H9 (cell line): ENCODE measurements around the gene CTSW. TPM values are rescaled to one million over a fixed set of nuclear protein-coding genes. Genes with fewer than 3 reads are reported as not detected.

Experiments
- DNase-seq: peaks from one replicate; pipeline ENCODE4 v3.0.0-alpha.2; 2017
- H2AFZ ChIP-seq: one replicate; pipeline ENCODE4 v1.6.1; 2013; ENCODE audit warnings: mild to moderate bottlenecking, low read length, control low read depth, moderate library complexity
- H2AK5ac ChIP-seq: 2 replicates; pipeline ENCODE4 v1.6.1; 2013; ENCODE audit warnings: low read length, control low read depth, mixed read lengths; ENCODE audit not compliant: insufficient read length
- H2BK120ac ChIP-seq: one replicate; pipeline ENCODE4 v1.6.1; 2013; ENCODE audit warnings: low read depth, mild to moderate bottlenecking, low read length, control low read depth, inconsistent platforms; ENCODE audit not compliant: poor library complexity, severe bottlenecking
- H2BK12ac ChIP-seq: 2 replicates; pipeline ENCODE4 v1.6.1; 2013; ENCODE audit warnings: low read length, control low read depth, mixed read lengths, low read depth; ENCODE audit not compliant: insufficient read length
- H2BK15ac ChIP-seq: 2 replicates; pipeline ENCODE4 v1.6.1; 2013; ENCODE audit warnings: low read depth, low read length, control low read depth
- H2BK20ac ChIP-seq: one replicate; pipeline ENCODE4 v1.6.1; 2013; ENCODE audit warnings: low read depth, mild to moderate bottlenecking, low read length, control low read depth, inconsistent platforms; ENCODE audit not compliant: poor library complexity, severe bottlenecking
- H2BK5ac ChIP-seq: 2 replicates; pipeline ENCODE4 v1.6.1; 2013; ENCODE audit warnings: low read length, control low read depth, mixed read lengths; ENCODE audit not compliant: insufficient read length
- H3K14ac ChIP-seq: 2 replicates; pipeline ENCODE4 v1.6.1; 2013; ENCODE audit warnings: low read length, control low read depth; ENCODE audit not compliant: insufficient read depth
- H3K18ac ChIP-seq: 2 replicates; pipeline ENCODE4 v1.6.1; 2013; ENCODE audit warnings: low read depth, mild to moderate bottlenecking, mixed read lengths, low read length, control low read depth; ENCODE audit not compliant: insufficient read length
- H3K23ac ChIP-seq: 2 replicates; pipeline ENCODE4 v1.6.1; 2013; ENCODE audit warnings: low read length, control low read depth, mixed read lengths, low read depth; ENCODE audit not compliant: insufficient read length
- H3K23me2 ChIP-seq: 2 replicates; pipeline ENCODE4 v1.6.1; 2013; ENCODE audit warnings: low read depth, mild to moderate bottlenecking, mixed read lengths, low read length, control low read depth; ENCODE audit not compliant: insufficient read length, poor library complexity, severe bottlenecking
- H3K27ac ChIP-seq: 2 replicates; pipeline ENCODE4 v1.5.1; 2013; ENCODE audit warnings: low read length, control low read depth, mixed read lengths, low read depth; ENCODE audit not compliant: insufficient read length
- H3K27me3 ChIP-seq: 2 replicates; pipeline ENCODE4 v1.6.1; 2013; ENCODE audit warnings: low read length, control low read depth, inconsistent platforms; ENCODE audit not compliant: insufficient read depth
- H3K4ac ChIP-seq: 2 replicates; pipeline ENCODE4 v1.6.1; 2013; ENCODE audit warnings: low read depth, mild to moderate bottlenecking, control low read depth, inconsistent platforms, low read length, moderate library complexity
- H3K4me1 ChIP-seq: 2 replicates; pipeline ENCODE4 v1.6.1; 2013; ENCODE audit warnings: low read length, control low read depth, inconsistent platforms; ENCODE audit not compliant: insufficient read depth
- H3K4me2 ChIP-seq: 2 replicates; pipeline ENCODE4 v1.6.1; 2013; ENCODE audit warnings: low read length, control low read depth, mixed read lengths; ENCODE audit not compliant: insufficient read length, insufficient read depth
- H3K56ac ChIP-seq: 2 replicates; pipeline ENCODE4 v1.6.1; 2013; ENCODE audit warnings: low read depth, mild to moderate bottlenecking, mixed read lengths, low read length, control low read depth; ENCODE audit not compliant: insufficient read length
- H3K79me1 ChIP-seq: 2 replicates; pipeline ENCODE4 v1.6.1; 2013; ENCODE audit warnings: low read depth, mild to moderate bottlenecking, moderate library complexity, low read length, control low read depth, inconsistent platforms; ENCODE audit not compliant: insufficient read depth, poor library complexity, severe bottlenecking
- H3K79me2 ChIP-seq: 2 replicates; pipeline ENCODE4 v1.6.1; 2013; ENCODE audit warnings: low read length, control low read depth, inconsistent platforms; ENCODE audit not compliant: insufficient read depth
- H3K9ac ChIP-seq: 2 replicates; pipeline ENCODE4 v1.6.1; 2013; ENCODE audit warnings: low read length, control low read depth, mixed read lengths; ENCODE audit not compliant: insufficient read length; ENCODE audit errors: extremely low read depth
- H3K9me3 ChIP-seq: one replicate; pipeline ENCODE4 v1.6.1; 2013; ENCODE audit warnings: low read depth, low read length, inconsistent platforms; ENCODE audit not compliant: control insufficient read depth
- H3T11ph ChIP-seq: one replicate; pipeline ENCODE4 v1.6.1; 2013; ENCODE audit warnings: mild to moderate bottlenecking, low read length, control low read depth, inconsistent platforms
- H4K20me1 ChIP-seq: one replicate; pipeline ENCODE4 v1.6.1; 2013; ENCODE audit not compliant: control insufficient read depth, insufficient read length, insufficient read depth
- H4K5ac ChIP-seq: 2 replicates; pipeline ENCODE4 v1.6.1; 2013; ENCODE audit warnings: low read depth, mild to moderate bottlenecking, mixed read lengths, low read length, control low read depth; ENCODE audit not compliant: insufficient read length
- H4K8ac ChIP-seq: replicated peaks from 2 replicates; pipeline ENCODE4 v1.6.1; 2013; ENCODE audit warnings: low read length, control low read depth, mixed read lengths, low read depth; ENCODE audit not compliant: insufficient read length
- H4K91ac ChIP-seq: 2 replicates; pipeline ENCODE4 v1.6.1; 2013; ENCODE audit warnings: low read depth, mild to moderate bottlenecking, moderate library complexity, mixed read lengths, low read length, control low read depth; ENCODE audit not compliant: insufficient read length
- H3K27ac Mint-ChIP-seq, 3 experiments: 2 replicates in 2 of 3; 3 replicates in 1 of 3; pipeline ENCODE4 v1.8.0; 2020 to 2021; ENCODE audit warnings: mixed read lengths in 3 of 3, mild to moderate bottlenecking in 1 of 3, moderate library complexity in 1 of 3
- H3K27me3 Mint-ChIP-seq: 2 replicates; pipeline ENCODE4 v1.8.0; 2021; ENCODE audit warnings: low read depth, mild to moderate bottlenecking, moderate library complexity, mixed read lengths
- H3K36me3 Mint-ChIP-seq, 3 experiments: 2 replicates in 2 of 3; 3 replicates in 1 of 3; pipeline ENCODE4 v1.8.0; 2020 to 2021; ENCODE audit warnings: low read depth in 3 of 3, mixed read lengths in 3 of 3; ENCODE audit not compliant: insufficient read depth in 1 of 3
- H3K4me1 Mint-ChIP-seq, 2 experiments: 2 replicates each; pipeline ENCODE4 v1.8.0; 2020; ENCODE audit warnings: mixed read lengths in 2 of 2
- H3K4me3 Mint-ChIP-seq, 2 experiments: 2 replicates in 1 of 2; 3 replicates in 1 of 2; pipeline ENCODE4 v1.8.0; 2020 to 2021; ENCODE audit warnings: mild to moderate bottlenecking in 2 of 2, mixed read lengths in 2 of 2, moderate library complexity in 1 of 2
- H3K9me3 Mint-ChIP-seq, 2 experiments: 2 replicates in 1 of 2; 3 replicates in 1 of 2; pipeline ENCODE4 v1.8.0; 2020; ENCODE audit warnings: mild to moderate bottlenecking in 2 of 2, mixed read lengths in 2 of 2, moderate library complexity in 1 of 2
- WGBS: extraction: QIAGEN DNeasy Blood & Tissue Kit; methylation state at CpG from one replicate; pipeline ENCODE4 v1.1.7; 2013; ENCODE audit warnings: missing lambda C conversion rate, low lambda C conversion rate, mixed read lengths; ENCODE audit not compliant: insufficient read length; ENCODE audit errors: extremely low coverage; 5-methylcytosine and 5-hydroxymethylcytosine counted together
- total RNA-seq: library from RNA; stranded (reverse); gene quantifications from 2 replicates; pipeline ENCODE4 v1.2.1, GENCODE V29; 2021
- TF ChIP-seq, protein P1 (sequence below): fragments of 200-600 bp; sonication (generic); conservative IDR thresholded peaks from 3 replicates; pipeline ENCODE4 v1.8.0; 2021; ENCODE audit warnings: antibody characterized with exemption, mild to moderate bottlenecking

CTSW gene
- total RNA-seq, 1 experiment from 2014 or later: not detected

DNA sequence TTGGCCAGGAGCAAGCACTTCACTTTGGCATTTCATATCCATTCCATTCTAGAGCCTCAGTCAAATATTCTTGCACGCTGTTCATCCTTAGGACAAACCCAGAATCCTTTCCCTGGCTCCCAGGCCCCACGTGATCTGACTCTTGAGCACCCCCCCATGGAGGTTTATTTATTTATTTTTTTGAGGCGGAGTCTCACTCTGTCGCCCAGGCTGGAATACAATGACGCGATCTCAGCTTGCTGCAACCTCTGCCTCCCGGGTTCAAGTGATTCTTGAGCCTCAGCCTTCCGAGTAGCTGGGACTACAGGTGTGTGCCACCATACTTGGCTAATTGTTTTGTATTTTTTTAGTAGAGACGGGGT lies 52.9 kb downstream of the CTSW start:
- H3K9ac ChIP-seq: no peak overlapping the region
- no peak overlapping the region for H4K91ac ChIP-seq
- H3K79me1 ChIP-seq: no peaks in the 10 kb centered on the region
- Mint-ChIP-seq H3K36me3 (no peaks in the 10 kb centered on the region), H3K9me3 (no peaks in the 10 kb centered on the region), H3K4me3 (peak overlapping the region in 1 of 2 experiments; percentile 20; a peak in 1 of 5 replicates), H3K4me1 (peaks cover 14 to 35% of the 10 kb centered on the region in 2 experiments), H3K27me3 (peaks cover under 1% of the 10 kb centered on the region; the same call in 1 of the 2 replicates), H3K27ac (0 out of 7 replicates have a peak overlapping the region, but pooled peaks of 1 of the 3 experiments have one; percentile 24)
- H4K20me1 ChIP-seq: no peaks in the 10 kb centered on the region
- H2BK120ac ChIP-seq: no peak overlapping the region
- WGBS: no CpG with 5 or more reads among the region's 9 CpGs
- H3K27me3 ChIP-seq: no peaks in the 10 kb centered on the region
- no peak overlapping the region for H4K8ac ChIP-seq
- no peak overlapping the region for H2BK5ac ChIP-seq
- no peak overlapping the region for H3K4ac ChIP-seq
- H3K27ac ChIP-seq: no peak overlapping the region
- no peak overlapping the region for H3T11ph ChIP-seq
- no peak overlapping the region for H2AFZ ChIP-seq
- H3K23me2 ChIP-seq: no peaks in the 10 kb centered on the region
- no peak overlapping the region for H3K14ac ChIP-seq
- no peak overlapping the region for H2BK12ac ChIP-seq
- H3K79me2 ChIP-seq: no peaks in the 10 kb centered on the region
- TF ChIP-seq, protein P1, sequence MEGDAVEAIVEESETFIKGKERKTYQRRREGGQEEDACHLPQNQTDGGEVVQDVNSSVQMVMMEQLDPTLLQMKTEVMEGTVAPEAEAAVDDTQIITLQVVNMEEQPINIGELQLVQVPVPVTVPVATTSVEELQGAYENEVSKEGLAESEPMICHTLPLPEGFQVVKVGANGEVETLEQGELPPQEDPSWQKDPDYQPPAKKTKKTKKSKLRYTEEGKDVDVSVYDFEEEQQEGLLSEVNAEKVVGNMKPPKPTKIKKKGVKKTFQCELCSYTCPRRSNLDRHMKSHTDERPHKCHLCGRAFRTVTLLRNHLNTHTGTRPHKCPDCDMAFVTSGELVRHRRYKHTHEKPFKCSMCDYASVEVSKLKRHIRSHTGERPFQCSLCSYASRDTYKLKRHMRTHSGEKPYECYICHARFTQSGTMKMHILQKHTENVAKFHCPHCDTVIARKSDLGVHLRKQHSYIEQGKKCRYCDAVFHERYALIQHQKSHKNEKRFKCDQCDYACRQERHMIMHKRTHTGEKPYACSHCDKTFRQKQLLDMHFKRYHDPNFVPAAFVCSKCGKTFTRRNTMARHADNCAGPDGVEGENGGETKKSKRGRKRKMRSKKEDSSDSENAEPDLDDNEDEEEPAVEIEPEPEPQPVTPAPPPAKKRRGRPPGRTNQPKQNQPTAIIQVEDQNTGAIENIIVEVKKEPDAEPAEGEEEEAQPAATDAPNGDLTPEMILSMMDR: peak; percentile 52
- peak; percentile 61 for DNase-seq
- no peak overlapping the region for H3K56ac ChIP-seq
- no peak overlapping the region for H2BK20ac ChIP-seq
- no peak overlapping the region for H2BK15ac ChIP-seq
- H3K4me2 ChIP-seq: no peak overlapping the region
- no peak overlapping the region for H3K23ac ChIP-seq
- no peaks in the 10 kb centered on the region for H3K4me1 ChIP-seq
- no peaks in the 10 kb centered on the region for H3K9me3 ChIP-seq
- H4K5ac ChIP-seq: no peak overlapping the region
- no peak overlapping the region for H2AK5ac ChIP-seq
- no peak overlapping the region for H3K18ac ChIP-seq

Other genes with a start within 250 kb of the CTSW start
- 32.0 and 37.4 TPM in 2 replicates for gene SIPA1, start 241.7 kb upstream of the CTSW start, total RNA-seq
- 43.3 and 48.8 TPM in 2 replicates for gene RELA, start 216.9 kb upstream of the CTSW start, total RNA-seq
- gene KAT5, start 167.6 kb upstream of the CTSW start, total RNA-seq: 56.7 and 57.4 TPM in 2 replicates
- gene RNASEH2C, start 159.0 kb upstream of the CTSW start, total RNA-seq: 53.8 and 57.7 TPM in 2 replicates
- 9.4 and 9.6 TPM in 2 replicates for gene AP5B1, start 98.9 kb upstream of the CTSW start, total RNA-seq
- 5.1 and 5.7 TPM in 2 replicates for gene OVOL1, start 92.8 kb upstream of the CTSW start, total RNA-seq
- gene SNX32, start 45.9 kb upstream of the CTSW start, total RNA-seq: 0.88 and 1.2 TPM in 2 replicates
- gene CFL1, start 21.7 kb upstream of the CTSW start, total RNA-seq: 1,107 and 1,147 TPM in 2 replicates
- 45.0 and 49.2 TPM in 2 replicates for gene MUS81, start 19.4 kb upstream of the CTSW start, total RNA-seq
- 22.9 and 26.2 TPM in 2 replicates for gene EFEMP2, start 7.0 kb upstream of the CTSW start, total RNA-seq
- gene FIBP, start 8.6 kb downstream of the CTSW start, total RNA-seq: 86.8 and 87.0 TPM in 2 replicates
- 23.3 and 23.4 TPM in 2 replicates for gene CCDC85B, start 10.8 kb downstream of the CTSW start, total RNA-seq
- 33.7 and 36.1 TPM in 2 replicates for gene FOSL1, start 20.6 kb downstream of the CTSW start, total RNA-seq
- 14.0 and 15.7 TPM in 2 replicates for gene C11orf68, start 39.2 kb downstream of the CTSW start, total RNA-seq
- 101 and 105 TPM in 2 replicates for gene DRAP1, start 39.6 kb downstream of the CTSW start, total RNA-seq
- gene TSGA10IP, start 65.6 kb downstream of the CTSW start, total RNA-seq: 2.2 and 3.1 TPM in 2 replicates
- gene SART1, start 81.9 kb downstream of the CTSW start, total RNA-seq: 52.0 and 57.8 TPM in 2 replicates
- 46.7 and 52.6 TPM in 2 replicates for gene EIF1AD, start 122.3 kb downstream of the CTSW start, total RNA-seq
- gene BANF1, start 122.7 kb downstream of the CTSW start, total RNA-seq: 346 and 359 TPM in 2 replicates
- gene CST6, start 132.2 kb downstream of the CTSW start, total RNA-seq: not detected in 2 replicates
- gene CATSPER1, start 146.6 kb downstream of the CTSW start, total RNA-seq: not detected in 2 replicates
- 17.2 and 19.8 TPM in 2 replicates for gene GAL3ST3, start 169.3 kb downstream of the CTSW start, total RNA-seq
- gene SF3B2, start 172.5 kb downstream of the CTSW start, total RNA-seq: 237 and 248 TPM in 2 replicates
- 28.7 and 35.5 TPM in 2 replicates for gene PACS1, start 190.4 kb downstream of the CTSW start, total RNA-seq